ENCODE data around the gene CCDC93.

CCDC93 gene

GRCh38 chr2:118013724-118014491, at the start of gene CCDC93:
Gene CCDC93 (minus strand): TSS chr2:118014070. CDS start chr2:118013995, 75 bp downstream.
- DNase-seq (ENCODE audit: low spot score), result peak; percentile 97

DNA sequence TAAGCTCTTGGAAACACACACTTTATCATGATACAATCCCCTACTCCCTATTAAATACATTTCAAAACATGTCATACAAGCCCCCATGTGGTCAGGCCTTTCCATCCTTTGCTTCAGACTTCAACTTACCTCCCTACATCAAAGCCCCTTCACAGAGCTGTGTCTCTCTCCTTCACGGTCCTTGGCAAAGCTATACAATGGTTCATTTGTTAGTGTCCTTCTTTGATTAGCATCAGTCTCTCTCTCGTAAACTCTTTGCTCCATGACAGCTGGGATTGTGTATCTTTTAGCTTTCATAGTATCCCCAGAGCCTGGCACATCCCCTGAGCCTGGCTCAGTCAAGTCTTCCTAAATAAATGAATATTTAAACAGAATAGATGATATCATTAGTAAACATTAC, 48.8 kb upstream of the CCDC93 start:
- peak; percentile 73 for DNase-seq (ENCODE audit: low spot score)

DNA sequence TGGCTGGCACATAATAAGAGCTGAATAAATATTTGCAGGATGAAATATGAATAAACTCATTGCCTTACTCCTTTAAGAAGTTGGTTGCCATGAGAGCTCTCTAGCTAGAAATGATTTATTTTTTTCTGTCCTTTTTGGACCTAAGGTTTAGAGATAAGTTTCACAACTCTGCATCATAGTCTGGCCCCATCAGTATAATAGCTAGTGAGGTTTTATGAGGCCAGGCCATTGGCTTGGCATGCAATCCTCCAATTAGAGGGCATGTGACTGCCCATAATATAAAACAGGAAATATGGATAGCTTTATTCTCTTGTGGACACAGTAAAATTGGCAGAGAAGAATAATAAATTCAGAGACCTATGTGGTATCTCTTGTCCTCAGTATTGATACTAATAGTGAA, 48.2 kb upstream of the CCDC93 start:
- peak; percentile 40 for DNase-seq (ENCODE audit: low spot score)

DNA sequence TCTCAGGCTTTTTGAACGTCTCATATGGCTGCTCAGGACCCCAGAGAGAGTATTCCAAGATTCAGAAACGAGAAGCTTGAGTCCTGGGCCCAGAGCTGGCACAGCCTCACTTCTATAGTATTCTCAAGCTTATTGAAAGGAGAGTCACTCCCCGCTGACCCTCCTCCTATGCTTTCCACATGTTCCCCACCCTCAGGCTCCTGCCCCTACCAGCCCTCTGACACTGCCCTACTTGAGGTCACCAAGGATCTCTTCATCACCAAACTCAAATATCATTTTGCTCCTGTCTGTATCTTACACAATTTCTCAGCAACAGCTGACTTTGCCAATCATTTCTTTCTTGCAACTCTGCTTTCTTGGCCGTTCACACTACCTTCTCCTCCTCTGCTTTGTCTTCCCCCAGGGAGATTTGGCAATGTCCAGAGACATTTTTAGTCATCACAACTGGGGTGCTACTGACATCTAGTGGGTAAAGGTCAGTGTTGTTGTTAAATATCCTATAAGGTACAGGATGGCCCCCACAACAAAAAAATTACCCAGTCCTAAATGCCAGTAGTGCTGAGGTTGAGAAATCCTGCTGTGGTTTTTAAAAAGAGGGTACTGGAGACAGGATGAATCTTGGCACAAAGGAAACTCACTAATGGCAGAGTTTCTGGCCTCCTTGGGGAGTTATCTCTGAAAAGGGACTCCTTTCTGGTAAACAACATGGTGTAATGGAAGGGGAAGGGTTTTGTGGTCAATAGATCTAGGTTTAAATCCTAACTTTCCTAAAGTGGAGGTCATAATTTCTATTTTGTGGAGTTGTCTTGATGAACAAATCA, 47.5 kb upstream of the CCDC93 start:
- peak; percentile 35 for DNase-seq (ENCODE audit: low spot score)

- peak; percentile 30 for DNase-seq (ENCODE audit: low spot score)
These were observed 46.1 kb upstream of the CCDC93 start for GRCh38 chr2:118059919-118060478.

- no peak for DNase-seq (ENCODE audit: low spot score)
These were observed 45.1 kb upstream of the CCDC93 start for GRCh38 chr2:118058951-118059350.

GRCh38 chr2:118056801-118057200, 42.9 kb upstream of the CCDC93 start:
- no peak for DNase-seq (ENCODE audit: low spot score)

- no peak for DNase-seq (ENCODE audit: low spot score)
These were observed 42.3 kb upstream of the CCDC93 start for GRCh38 chr2:118056165-118056534.

DNA sequence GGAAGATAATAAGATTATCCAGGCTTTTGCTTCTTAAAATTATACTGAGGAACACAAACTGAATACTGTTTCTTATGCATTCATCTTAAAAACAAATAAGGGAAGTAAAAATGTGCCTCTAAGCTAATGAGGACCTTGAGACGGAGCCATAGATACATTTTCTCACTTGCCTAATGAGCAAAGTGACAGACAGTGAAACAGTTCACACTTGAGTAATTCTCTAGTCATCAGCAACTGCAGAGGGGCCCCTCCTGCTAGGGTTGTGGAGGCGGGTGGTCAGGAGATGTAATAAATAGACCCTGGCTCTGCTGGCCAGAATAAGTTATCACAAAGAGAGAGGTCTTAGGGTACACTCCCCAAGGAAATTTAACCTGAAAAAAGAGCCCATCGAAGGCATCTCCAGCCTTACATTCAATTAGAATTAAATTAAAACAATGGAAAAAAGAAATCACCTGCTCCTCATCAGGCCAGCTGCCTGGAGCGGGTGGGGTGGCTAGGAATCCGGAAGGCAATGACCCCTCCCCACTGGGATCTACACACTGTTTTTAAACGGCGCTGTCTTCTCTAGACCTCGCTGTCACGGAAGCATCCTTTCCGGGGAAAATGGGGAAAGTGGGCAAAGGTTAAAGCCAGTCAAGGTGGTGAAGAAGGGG, 41.8 kb upstream of the CCDC93 start:
- DNase-seq (ENCODE audit: low spot score), result no peak

GRCh38 chr2:118054213-118055008, 40.5 kb upstream of the CCDC93 start:
- no peak for DNase-seq (ENCODE audit: low spot score)

DNA sequence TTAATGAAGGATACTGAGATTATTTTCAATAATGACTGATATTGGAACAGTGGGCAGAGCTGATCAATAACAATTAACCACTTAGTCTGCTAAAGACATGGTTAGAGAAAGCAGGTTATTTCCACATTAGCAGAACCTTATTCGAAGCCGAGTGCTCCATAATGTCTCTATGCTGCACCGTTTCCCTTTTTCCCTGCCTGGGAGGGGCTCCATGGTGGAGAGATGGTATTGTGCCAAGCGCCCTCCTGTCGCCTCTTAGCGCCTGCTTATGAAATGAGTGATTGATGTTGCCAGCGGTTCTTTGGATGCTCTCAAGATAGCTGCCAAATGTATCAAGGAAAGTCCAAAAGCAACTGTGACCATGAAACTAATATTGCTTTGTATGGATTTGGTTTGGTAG, 39.8 kb upstream of the CCDC93 start:
- no peak for DNase-seq (ENCODE audit: low spot score)

GRCh38 chr2:118052474-118052873, 38.6 kb upstream of the CCDC93 start:
- DNase-seq (ENCODE audit: low spot score), result no peak

GRCh38 chr2:118051826-118052358, 38.0 kb upstream of the CCDC93 start:
- DNase-seq (ENCODE audit: low spot score), result no peak

DNA sequence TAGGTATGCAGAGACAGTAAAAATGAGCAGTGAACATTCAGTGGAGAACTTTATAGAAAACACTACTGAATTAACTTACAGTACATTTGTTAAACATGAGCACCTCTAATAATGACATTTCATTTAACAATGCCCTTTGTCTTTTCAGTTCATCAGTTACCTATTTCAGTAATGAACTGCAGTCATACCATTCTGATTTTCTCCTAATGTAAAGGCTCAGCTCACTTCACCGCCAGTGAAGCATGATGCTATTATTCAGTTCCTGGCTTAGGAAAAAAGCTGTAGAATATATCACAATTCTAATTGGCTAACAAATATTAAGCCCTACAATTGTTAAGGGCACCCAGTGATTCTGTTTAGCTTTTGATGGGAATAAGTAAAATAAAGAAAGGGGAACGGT, 37.1 kb upstream of the CCDC93 start:
- DNase-seq (ENCODE audit: low spot score), result no peak

DNA sequence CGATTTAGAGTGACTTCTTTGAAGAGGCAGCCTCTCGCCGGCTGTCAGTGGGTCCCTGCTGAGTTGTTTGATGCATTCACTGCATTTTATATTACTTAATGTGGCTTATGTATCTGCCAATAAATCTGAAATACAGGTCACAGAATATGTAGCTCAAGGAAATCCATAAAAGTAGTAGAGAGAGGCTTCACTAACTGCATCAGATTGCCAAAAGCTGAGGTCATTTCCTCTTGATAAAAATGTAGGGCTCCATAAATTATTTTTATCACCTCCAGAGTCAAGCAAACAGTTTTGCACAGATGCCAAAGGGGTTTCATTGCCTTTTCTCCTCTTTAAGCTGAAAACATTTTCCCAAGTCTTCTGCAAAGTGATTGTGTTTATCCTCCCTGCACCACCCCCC, 36.5 kb upstream of the CCDC93 start:
- no peak for DNase-seq (ENCODE audit: low spot score)

DNA sequence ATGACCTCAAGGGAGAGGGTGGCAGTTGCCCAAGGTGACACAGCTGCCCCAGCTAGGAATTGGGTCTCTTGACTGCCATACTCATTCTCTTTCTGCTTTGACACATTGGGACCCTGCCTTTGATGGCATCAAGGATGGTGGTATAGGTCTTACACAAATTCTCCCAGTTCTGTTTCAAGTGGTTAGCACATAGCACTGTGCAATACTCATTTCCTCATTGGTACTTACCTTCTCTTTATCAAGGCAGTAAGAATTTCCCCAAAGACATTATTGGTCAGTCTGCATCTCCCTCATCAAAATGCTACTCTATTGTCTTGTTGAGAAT, 35.9 kb upstream of the CCDC93 start:
- no peak for DNase-seq (ENCODE audit: low spot score)

DNA sequence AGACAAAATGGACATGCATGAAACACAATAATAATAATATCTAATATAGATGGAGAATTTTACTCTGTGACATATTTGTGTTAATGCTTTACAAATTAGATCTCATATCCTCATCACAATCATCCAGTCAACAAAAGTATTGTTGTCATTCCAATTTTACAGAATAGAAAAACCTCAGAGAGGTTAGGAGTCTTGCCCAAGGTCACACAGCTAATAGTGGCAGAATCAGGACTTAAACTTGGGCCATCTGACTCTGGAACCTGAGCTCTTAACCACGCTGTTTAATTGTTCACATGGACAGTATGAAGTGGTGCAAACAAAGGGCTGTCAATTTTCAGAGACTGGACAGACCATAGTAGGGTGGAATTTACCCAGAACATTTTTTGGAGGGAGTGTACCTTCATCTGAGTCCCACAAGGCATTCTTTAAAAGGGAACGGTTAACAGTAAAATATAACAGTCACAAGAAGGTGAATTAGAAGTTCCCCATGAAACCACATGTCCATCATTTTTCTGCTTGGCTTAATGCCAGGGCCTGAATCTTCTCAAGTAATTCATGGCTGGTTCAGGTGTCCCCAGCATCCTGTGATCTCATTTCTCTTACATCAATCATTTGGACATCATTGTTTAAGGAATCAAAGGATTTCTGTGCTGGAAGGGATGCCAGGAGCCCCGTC, 35.4 kb upstream of the CCDC93 start:
- DNase-seq (ENCODE audit: low spot score), result no peak

- no peak for DNase-seq (ENCODE audit: low spot score)
These were observed 34.5 kb upstream of the CCDC93 start for GRCh38 chr2:118048401-118048800.

GRCh38 chr2:118047380-118047826, 33.5 kb upstream of the CCDC93 start:
- DNase-seq (ENCODE audit: low spot score), result peak; percentile 31

GRCh38 chr2:118046634-118047210, 32.9 kb upstream of the CCDC93 start:
- DNase-seq (ENCODE audit: low spot score), result peak; percentile 56

GRCh38 chr2:118045286-118045685, 31.4 kb upstream of the CCDC93 start:
- no peak for DNase-seq (ENCODE audit: low spot score)

Measured in COLO829 (cell line).